Gastroesophageal sphincter (tissue), 3 donors: Measurements from ENCODE around the gene CLIP2.

Experiments
- EP300 ChIP-seq: sonication (generic); formaldehyde crosslinking; IDR thresholded peaks from one replicate; pipeline ENCODE4 v1.6.1; 2017; ENCODE audit warnings: antibody characterized with exemption, mild to moderate bottlenecking
- POLR2A ChIP-seq, 2 donors: fragments of 450-650 bp; IDR thresholded peaks; one replicate each; pipeline ENCODE4 v1.6.1; 2017; ENCODE audit warnings: antibody characterized with exemption in 2 of 2, mild to moderate bottlenecking in 2 of 2, moderate library complexity in 1 of 2
- POLR2AphosphoS5 ChIP-seq: sonication (generic); formaldehyde crosslinking; IDR thresholded peaks from one replicate; pipeline ENCODE4 v1.6.1; 2017; ENCODE audit warnings: antibody characterized with exemption
- TF ChIP-seq, protein P1 (sequence below), 4 experiments: fragments of 200-600 bp in 2 of 4; fragments of 450-650 bp in 2 of 4; sonication (generic) in 1 of 4; IDR thresholded peaks; one replicate each; pipeline ENCODE4 v1.5.1; 2017 to 2019; ENCODE audit warnings: antibody characterized with exemption in 4 of 4, mild to moderate bottlenecking in 2 of 4, moderate library complexity in 2 of 4

DNA sequence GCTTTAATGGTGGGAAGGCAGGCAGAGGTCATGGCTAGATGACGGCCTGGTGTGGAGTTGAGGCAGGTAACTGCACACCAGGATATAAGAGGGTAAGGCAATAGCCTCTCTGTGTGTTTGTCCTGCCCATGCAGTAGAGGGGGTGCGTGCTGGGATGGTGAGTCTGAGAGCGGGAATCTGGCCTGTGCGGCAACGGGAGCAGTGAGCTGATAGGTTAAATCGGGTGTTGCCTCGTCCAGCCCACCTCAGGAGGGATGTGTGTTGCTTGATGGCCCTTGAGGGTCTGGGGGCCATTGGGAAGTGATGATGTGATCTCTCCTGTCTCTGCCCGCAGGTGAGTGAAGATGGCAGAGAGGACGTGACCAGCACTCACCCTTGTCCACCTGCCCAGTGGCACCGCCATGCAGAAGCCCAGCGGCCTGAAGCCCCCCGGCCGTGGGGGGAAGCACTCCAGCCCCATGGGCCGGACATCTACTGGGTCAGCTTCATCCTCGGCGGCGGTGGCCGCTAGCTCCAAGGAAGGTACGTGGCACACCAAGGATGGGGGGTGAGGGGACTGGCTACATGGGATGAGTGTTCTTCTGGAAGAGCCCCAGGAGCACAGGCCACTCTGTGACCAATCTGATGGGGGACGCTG, 28.1 kb downstream of the CLIP2 start:
- TF ChIP-seq, protein P1, sequence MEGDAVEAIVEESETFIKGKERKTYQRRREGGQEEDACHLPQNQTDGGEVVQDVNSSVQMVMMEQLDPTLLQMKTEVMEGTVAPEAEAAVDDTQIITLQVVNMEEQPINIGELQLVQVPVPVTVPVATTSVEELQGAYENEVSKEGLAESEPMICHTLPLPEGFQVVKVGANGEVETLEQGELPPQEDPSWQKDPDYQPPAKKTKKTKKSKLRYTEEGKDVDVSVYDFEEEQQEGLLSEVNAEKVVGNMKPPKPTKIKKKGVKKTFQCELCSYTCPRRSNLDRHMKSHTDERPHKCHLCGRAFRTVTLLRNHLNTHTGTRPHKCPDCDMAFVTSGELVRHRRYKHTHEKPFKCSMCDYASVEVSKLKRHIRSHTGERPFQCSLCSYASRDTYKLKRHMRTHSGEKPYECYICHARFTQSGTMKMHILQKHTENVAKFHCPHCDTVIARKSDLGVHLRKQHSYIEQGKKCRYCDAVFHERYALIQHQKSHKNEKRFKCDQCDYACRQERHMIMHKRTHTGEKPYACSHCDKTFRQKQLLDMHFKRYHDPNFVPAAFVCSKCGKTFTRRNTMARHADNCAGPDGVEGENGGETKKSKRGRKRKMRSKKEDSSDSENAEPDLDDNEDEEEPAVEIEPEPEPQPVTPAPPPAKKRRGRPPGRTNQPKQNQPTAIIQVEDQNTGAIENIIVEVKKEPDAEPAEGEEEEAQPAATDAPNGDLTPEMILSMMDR (IDR thresholded peaks at IDR 0.05) = no peak
- TF ChIP-seq POLR2A (IDR thresholded peaks at IDR 0.05) (no peak), EP300 (no peak), POLR2AphosphoS5 (no peak)
